Fibroblast of skin of left biceps (primary cell): ENCODE measurements around the gene LDLRAD4.

ENCODE experiments used
- DNase-seq, 2 experiments: peaks; one replicate each; pipeline ENCODE4 v3.0.0-alpha.2; 2013; ENCODE audit warnings: low read depth in 2 of 2

Gene LDLRAD4

GRCh38 chr18:13572721-13573120 lies 354.2 kb downstream of the LDLRAD4 start:
- DNase-seq = no peak

DNA sequence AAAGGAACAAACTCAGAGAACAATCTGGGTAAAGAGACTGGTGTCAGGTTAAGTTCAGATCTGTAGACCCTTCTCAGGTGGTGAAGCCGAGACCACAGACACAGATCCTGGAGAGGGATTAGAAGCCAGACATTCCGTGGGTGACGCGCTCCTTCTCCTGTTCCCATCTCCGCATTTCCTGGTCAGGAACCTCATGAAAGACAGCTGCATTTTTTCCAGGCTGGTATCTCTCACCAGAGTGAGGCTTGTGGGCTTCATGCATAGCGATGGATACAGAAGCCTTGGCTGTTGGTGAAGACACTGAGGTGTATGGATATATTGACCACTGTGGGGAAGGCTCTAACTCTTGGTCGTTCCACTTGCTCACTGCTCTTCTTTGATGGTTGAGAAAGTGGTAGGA lies 355.2 kb downstream of the LDLRAD4 start:
- DNase-seq = no peak

DNA sequence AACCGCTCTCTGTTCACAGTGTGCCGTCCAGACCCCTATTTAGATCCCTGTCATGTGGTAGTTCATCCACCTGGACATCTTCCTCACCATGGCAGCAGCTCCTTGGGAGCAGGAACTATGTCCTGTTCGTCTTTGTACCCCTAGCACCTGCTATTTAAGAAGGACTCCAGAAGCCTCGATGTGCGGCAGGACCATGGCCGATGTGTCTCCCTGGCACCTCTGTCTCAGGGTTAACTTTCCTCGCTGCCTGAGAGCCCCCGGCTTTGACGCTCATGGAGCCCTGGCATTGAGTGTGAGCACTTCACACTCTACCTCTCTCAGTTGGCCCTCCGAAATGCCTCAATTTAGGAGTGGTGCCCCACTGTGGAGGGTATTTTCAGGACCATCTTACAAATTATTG lies 355.8 kb downstream of the LDLRAD4 start:
- no peak for DNase-seq

GRCh38 chr18:13574761-13575160 lies 356.2 kb downstream of the LDLRAD4 start:
- DNase-seq = no peak

DNA sequence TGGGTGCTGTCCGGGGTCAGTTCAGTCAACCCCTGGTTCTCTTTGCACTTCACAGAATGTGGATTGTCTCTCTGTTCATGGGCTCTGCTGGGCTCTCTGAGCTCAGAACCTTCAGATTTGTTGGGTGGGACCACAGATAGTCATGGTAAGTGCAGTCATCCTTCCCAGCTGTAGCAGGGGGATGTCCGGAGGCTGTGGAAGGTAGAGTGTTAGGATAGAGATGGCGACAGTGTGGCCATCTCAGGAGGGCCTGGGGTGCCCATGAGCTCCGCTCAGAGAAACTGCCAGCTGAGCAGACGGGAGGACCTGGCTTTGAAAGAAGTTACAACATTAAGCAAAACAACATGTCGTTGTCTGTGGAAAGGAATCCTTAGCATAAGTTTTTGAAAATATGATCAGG lies 358.0 kb downstream of the LDLRAD4 start:
- DNase-seq = no peak

- peak in 1 of 2 experiments; percentile 5 for DNase-seq
Observed at GRCh38 chr18:13577091-13577697, 358.6 kb downstream of the LDLRAD4 start.

DNA sequence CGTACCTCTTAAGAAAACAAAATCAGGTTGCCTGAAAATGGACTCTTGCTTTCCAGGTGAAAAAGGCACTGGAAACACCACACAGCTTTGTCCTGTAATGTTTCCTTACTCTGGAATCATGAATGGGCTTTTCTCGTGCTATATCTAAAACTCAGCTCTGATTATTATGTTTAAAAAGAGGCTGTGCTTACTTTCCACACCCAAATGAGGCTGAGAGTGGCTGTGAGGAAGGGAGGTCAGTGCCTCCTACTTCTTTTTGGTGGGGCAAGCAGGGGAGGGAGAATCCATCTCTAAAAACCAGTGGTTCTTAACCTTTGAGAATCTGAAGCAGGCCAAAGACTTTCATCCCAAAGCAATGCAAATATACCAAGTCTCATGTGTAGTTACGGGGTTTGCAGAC lies 359.2 kb downstream of the LDLRAD4 start:
- no peak for DNase-seq

- no peak for DNase-seq
Observed at GRCh38 chr18:13578400-13578799, 359.8 kb downstream of the LDLRAD4 start.

- no peak for DNase-seq
Observed at GRCh38 chr18:13579874-13580273, 361.3 kb downstream of the LDLRAD4 start.

DNA sequence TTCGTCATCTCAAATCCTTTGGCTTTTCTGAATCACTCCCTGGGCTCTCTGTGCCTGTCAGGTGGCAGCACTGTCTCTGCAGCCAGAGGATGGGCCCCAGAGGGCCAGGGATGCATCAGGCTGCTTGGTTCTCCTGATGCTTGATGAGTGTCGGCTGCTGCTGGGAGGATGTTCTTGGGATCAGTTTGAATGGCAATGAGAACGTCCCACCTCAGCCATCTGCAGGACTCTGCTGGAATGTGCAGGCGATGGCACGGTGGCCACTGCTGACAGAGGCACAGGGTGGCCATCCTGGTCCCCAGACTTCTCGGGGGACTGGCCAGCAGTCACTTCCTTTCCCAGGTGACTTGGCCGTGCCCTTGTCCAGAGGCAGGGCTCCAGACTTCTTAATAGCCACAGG lies 361.8 kb downstream of the LDLRAD4 start:
- DNase-seq = no peak

DNA sequence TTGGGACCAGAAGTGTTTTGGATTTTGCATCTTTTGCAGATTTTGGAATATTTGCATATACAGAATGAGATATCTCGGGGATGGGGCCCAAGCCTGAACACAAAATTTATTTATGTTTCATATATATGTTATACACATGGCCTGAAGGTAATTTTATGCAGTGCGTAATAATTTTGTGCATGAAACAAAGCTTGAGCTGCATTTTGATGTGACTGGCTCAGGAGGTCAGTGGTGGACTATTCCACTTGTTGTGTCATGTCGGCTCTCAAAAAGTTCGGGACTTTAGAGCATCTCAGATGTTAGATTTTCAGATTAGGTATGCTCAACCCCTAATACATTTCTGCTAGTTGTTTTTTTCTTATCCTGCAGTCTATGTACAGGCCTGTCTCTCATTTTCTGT lies 362.4 kb downstream of the LDLRAD4 start:
- no peak for DNase-seq

- no peak for DNase-seq
Observed at GRCh38 chr18:13581496-13582177, 363.1 kb downstream of the LDLRAD4 start.

DNA sequence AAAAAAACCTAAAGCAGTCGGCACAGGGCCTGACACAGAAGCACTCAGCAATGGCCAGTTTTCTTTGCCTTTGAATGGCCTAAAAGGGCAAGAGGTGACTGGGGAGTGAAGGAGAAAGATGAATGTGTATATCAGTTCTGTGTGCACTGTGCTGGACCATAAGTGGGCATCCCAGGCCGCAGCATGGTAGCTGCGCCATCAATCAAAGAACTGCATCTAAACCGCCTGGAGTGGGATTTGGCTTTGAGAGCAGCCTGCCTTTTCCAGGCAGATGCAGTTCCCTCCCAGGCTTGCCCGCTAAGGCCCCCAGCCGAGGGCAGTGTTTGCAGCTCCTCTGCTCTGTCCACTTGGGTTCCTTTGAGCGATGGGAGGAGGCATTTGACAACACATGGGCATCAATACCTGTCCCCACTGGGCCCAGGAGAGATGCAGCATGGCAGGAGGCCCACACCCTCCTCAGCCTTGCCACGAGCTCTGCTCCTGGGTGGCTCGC lies 363.7 kb downstream of the LDLRAD4 start:
- no peak for DNase-seq

DNA sequence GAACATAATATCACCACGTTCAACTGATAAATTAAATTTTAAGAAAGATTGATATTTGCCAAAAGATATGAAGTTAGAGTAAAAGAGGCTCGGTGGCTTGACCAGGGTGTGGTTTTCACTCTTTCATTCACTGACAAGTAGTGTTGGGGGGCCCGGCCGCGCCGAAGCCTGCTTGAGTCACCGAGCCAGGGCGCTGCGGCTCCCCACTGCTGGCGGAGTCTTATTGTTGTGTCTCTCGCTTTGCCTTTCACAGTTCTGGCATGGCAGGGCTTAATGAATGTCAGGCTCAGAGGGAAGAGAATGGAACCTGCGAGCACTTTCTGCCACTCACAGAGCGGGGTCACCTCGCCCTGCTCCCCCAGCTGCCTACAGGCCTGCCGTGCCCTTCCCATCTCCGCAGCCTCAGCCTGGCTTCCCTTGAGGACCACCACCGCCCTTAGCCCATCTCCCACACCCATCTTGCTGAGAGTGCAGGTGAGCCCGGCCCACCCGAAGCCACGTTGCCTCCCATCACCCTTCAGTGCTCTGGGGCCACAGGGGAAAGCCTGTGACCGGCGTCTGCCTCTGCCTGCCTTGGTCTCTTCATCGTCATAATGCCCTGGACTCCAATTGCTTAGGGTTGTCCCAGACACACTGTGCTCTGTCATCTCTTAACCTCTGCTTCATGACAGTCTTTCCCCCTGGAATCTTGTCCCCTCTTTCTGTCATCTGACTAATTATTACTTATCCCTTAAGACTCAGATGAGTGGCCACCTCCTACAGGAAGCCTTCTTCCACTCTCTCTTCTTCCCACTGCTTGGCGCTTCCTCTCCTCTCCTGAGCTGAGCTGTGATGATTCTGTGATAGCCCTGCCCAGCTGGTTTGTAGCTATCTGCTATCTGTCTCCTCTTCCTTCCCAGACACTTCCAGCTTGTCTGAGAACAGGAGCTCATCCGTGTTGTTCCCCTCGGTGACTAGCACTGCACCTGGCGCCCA lies 365.3 kb downstream of the LDLRAD4 start:
- DNase-seq = no peak

DNA sequence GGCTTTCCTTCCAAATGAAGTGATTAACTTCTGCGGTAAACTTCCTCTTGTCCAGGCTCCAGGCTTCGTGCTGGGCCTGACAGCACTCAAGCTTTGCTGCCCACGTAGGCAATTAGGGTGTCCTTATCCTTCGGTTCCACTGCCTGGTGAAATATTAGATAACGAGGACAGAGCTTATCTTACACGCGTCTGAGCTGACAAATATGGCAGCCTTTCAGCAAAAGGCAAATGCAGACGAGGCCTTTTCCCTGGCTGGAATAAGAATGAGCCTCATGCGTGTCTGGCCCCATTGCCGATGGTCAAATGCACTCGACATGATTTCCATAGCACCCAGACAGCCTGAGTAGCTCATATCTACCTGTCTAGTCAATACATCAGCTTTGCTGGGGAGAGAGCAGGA lies 366.3 kb downstream of the LDLRAD4 start:
- DNase-seq = no peak

GRCh38 chr18:13585379-13586153 lies 367.0 kb downstream of the LDLRAD4 start:
- no peak for DNase-seq

DNA sequence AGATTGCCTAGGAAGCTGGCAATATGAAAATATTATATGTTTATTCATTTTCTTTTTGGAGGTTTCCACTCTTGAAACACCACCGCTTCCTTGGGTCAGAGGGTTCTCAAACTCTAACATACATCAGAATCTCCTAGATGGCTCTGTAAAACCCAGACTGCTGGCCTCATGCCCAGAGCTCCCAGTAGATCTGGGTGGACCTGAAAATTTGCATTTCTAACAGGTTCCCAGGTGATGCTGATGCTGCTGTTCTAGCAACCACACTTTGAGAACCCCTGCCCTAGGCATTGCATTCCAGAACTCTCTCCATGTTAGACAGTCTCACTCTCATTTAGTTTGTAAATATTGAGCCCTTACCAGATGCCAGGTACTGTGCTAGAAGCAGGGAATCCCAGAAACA lies 368.4 kb downstream of the LDLRAD4 start:
- no peak for DNase-seq

DNA sequence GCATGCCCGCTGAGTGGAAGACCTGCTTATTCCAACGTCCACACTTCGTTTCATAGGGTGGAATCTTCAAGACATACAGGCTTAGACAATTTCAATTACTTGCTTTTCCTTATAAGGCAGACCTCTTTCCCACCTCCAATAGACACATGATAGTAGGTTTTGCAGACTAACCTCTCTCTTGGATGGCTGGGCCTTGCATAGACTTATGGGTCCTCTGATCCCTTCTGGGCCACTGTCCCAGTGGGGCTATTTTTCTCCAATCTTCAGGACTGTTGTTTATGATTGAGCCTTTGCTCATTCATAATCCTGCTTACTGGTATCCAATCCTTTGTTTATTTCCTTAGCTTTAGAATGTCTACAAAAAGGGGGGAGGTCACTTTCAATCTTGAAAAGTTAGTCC lies 368.9 kb downstream of the LDLRAD4 start:
- no peak for DNase-seq

DNA sequence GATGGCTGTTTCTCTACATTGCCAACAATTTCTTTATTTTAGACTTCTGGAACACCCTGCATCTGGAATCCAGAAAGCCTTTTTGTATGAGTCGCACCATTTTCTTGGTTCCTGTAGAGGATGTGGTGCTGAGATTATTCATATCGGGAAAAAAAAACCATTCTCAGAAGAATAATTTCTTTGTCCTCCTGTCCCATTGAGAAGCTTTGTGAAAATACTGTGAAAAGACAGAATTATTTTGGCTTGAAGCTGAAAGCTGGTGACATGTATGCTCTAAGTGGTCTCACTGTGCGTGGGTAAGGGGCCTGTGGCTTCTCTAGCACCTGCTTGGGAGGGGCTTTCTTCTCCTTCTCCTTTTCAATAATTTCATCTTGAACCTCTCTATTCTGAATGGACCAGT lies 369.4 kb downstream of the LDLRAD4 start:
- no peak for DNase-seq

DNA sequence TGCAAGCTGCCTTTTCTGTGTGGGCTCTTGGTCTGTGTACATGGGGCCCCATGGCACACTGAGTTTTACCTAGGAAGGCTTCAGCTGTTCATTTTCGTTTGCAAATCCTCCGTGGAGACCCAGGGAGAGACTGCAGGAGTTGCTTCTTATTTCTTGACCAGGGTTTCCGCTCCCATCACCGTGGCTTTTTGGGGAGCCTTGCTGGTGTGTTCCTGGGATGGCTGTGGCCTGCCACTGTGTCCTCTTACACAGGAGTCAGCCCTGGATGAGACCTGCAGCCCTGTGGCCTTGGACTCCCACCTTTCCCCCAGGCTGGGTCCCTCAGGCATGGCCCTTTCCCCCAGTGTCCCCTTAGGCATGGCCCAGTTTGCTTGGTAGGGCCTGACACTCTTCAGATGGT lies 370.8 kb downstream of the LDLRAD4 start:
- no peak for DNase-seq

DNA sequence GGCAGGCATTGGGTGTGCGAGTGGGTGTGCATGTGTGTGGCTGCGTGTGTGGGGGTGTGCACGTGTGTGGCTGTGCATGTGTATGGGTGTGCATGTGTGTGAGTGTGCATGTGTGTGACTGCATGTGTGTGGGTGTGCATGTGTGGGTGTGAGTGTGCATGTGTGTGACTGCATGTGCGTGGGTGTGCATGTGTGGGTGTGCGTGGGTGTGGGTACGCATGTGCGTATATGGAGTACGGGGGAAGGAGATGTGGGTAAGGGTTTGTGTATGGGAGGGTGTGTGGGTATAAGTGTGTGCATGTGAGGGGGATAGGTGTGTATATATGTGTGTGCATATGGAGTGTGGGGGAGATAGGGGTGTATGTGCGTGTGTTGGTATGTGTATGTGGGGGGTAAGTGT lies 371.4 kb downstream of the LDLRAD4 start:
- no peak for DNase-seq

DNA sequence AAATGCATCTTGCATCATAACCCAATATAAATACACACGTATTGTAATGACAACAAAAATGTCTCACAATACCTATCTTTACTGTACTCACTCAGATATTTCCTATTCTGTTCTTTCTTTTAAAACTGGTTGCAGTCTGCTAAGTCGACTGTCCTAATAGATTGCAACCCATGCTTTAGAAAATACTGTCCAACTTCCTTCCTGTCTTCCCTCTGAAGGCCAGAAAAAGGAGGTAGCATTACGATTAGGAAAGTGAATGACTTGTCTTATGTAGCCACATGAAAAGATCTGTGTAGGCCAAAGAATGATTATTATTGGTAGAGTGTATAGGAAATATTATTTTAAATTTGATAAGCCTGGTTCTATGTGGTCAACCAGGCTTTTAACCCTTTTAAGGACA lies 373.7 kb downstream of the LDLRAD4 start:
- no peak for DNase-seq
